BJ (cell line): ENCODE data around the gene WWOX. TPM values are rescaled to one million over a fixed set of nuclear protein-coding genes. Genes with fewer than 3 reads are reported as not detected.

Experiments
- CTCF ChIA-PET: fragments of 350-600 bp; formaldehyde crosslinking; extraction: SDS; loops from one replicate; lab custom pipeline; 2021; ENCODE audit warnings: antibody characterized with exemption, inconsistent platforms; lab: Yijun Ruan, JAX
- POLR2A ChIA-PET: fragments of 300-600 bp; sonication (Branson Sonifier 250); formaldehyde crosslinking; extraction: SDS; loops from one replicate; lab custom pipeline; 2021; ENCODE audit warnings: antibody characterized with exemption; lab: Charles Lee
- DNase-seq: peaks from one replicate; pipeline ENCODE4 v3.0.0-alpha.2; 2011; ENCODE audit warnings: low read depth
- H3K27me3 ChIP-seq: 2 replicates; pipeline ENCODE4 v1.6.0; 2011; ENCODE audit warnings: low read length; ENCODE audit not compliant: control insufficient read depth, insufficient read depth
- H3K36me3 ChIP-seq: 2 replicates; pipeline ENCODE4 v1.5.1; 2011; ENCODE audit warnings: low read length; ENCODE audit not compliant: control insufficient read depth, insufficient read depth
- H3K4me3 ChIP-seq: 2 replicates; pipeline ENCODE4 v1.5.1; 2011; ENCODE audit warnings: low read depth, mild to moderate bottlenecking, control low read depth, low read length
- polyA plus RNA-seq: library from polyadenylated mRNA; depleted of rRNA; stranded (reverse); fragments of >200 nt; gene quantifications from 2 replicates; pipeline ENCODE4 v1.2.3, GENCODE V29; 2011
- TF ChIP-seq, protein P1 (sequence below): IDR thresholded peaks from 2 replicates; pipeline ENCODE4 v1.5.1; 2011; ENCODE audit warnings: low read depth, mild to moderate bottlenecking, control low read depth, inconsistent platforms, low read length, moderate library complexity; ENCODE audit not compliant: insufficient read depth

Gene WWOX
- polyA plus RNA-seq, 1 experiment, result 3.1 TPM

- Histone ChIP-seq H3K36me3 (no peaks in the 10 kb centered on the region), H3K4me3 (no peak overlapping the region), H3K27me3 (no peaks in the 10 kb centered on the region)
- TF ChIP-seq, protein P1, sequence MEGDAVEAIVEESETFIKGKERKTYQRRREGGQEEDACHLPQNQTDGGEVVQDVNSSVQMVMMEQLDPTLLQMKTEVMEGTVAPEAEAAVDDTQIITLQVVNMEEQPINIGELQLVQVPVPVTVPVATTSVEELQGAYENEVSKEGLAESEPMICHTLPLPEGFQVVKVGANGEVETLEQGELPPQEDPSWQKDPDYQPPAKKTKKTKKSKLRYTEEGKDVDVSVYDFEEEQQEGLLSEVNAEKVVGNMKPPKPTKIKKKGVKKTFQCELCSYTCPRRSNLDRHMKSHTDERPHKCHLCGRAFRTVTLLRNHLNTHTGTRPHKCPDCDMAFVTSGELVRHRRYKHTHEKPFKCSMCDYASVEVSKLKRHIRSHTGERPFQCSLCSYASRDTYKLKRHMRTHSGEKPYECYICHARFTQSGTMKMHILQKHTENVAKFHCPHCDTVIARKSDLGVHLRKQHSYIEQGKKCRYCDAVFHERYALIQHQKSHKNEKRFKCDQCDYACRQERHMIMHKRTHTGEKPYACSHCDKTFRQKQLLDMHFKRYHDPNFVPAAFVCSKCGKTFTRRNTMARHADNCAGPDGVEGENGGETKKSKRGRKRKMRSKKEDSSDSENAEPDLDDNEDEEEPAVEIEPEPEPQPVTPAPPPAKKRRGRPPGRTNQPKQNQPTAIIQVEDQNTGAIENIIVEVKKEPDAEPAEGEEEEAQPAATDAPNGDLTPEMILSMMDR, result no peak
- CTCF ChIA-PET, result no interaction called here
- DNase-seq, result no peak
- POLR2A ChIA-PET, result no interaction called here
Measured at GRCh38 chr16:78494105-78494504, 394.7 kb downstream of the WWOX start.

GRCh38 chr16:78494674-78495073 lies 395.2 kb downstream of the WWOX start:
- TF ChIP-seq, protein P1, result no peak
- Histone ChIP-seq H3K36me3 (no peaks in the 10 kb centered on the region), H3K27me3 (no peaks in the 10 kb centered on the region), H3K4me3 (no peak overlapping the region)
- CTCF ChIA-PET, result no interaction called here
- no peak for DNase-seq
- POLR2A ChIA-PET, result no interaction called here

- no peaks in the 10 kb centered on the region for H3K36me3 ChIP-seq
- POLR2A ChIA-PET, result no interaction called here
- no peaks in the 10 kb centered on the region for H3K27me3 ChIP-seq
- CTCF ChIA-PET, result no interaction called here
- DNase-seq, result no peak
- TF ChIP-seq, protein P1, result no peak
- H3K4me3 ChIP-seq, result no peak overlapping the region
Measured at GRCh38 chr16:78496189-78496588, 396.7 kb downstream of the WWOX start.

DNA sequence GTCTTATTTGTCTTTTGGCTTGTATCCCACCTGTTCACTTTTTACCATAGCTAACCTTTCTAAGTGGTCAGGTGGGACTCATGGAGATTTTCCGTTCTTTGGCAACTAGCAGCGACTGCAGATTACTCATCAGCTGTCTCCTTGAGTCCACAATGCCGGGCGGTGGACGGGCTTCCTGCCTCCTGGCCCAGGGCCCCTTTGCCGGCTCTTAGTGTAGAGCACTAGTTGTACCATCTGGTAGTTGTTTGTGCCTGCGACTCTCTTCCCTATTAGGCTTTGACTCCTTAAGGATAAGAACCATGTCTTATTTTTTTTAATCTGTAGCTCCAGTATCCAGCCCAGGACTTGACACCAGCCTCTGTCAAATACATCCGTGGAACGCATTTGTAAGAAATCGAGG lies 399.9 kb downstream of the WWOX start:
- H3K36me3 ChIP-seq, result no peaks in the 10 kb centered on the region
- ChIA-PET POLR2A (no interaction called here), CTCF (no interaction called here)
- H3K27me3 ChIP-seq, result no peaks in the 10 kb centered on the region
- H3K4me3 ChIP-seq, result no peak overlapping the region
- TF ChIP-seq, protein P1, result no peak
- DNase-seq, result no peak

- TF ChIP-seq, protein P1, result no peak
- ChIA-PET POLR2A (no interaction called here), CTCF (interaction anchor here (1.2 kb wide), 1 partner anchor 542 kb away, joined by 3 read pairs; no protein-coding TSS in a partner anchor)
- no peak overlapping the region for H3K4me3 ChIP-seq
- no peaks in the 10 kb centered on the region for H3K27me3 ChIP-seq
- H3K36me3 ChIP-seq, result no peaks in the 10 kb centered on the region
- DNase-seq, result no peak
Measured at GRCh38 chr16:78500659-78501270, 401.3 kb downstream of the WWOX start.
